OCI-LY3 (cell line): ENCODE measurements around the gene TGFBR1.

ENCODE experiments used
- H2AFZ ChIP-seq: fragments of 200-600, 300-600 bp; shearing (Covaris generic); 2 replicates; pipeline ENCODE4 v1.6.0; 2014; ENCODE audit warnings: antibody characterized with exemption, low read depth, low read length
- H3K27ac ChIP-seq: fragments of 200-600, 300-600 bp; sonication (generic); 2 replicates; pipeline ENCODE4 v1.5.1; 2014; ENCODE audit warnings: mild to moderate bottlenecking, low read length, moderate library complexity, mixed read lengths
- H3K27me3 ChIP-seq: fragments of 200-600, 300-600 bp; sonication (generic); 2 replicates; pipeline ENCODE4 v1.6.1; 2014; ENCODE audit warnings: low read depth, low read length, mixed read lengths
- H3K36me3 ChIP-seq: fragments of 200-600, 300-600 bp; sonication (generic); replicated peaks from 2 replicates; pipeline ENCODE3; 2014; ENCODE audit warnings: low read depth, low read length, mixed read lengths
- H3K4me1 ChIP-seq: fragments of 300-600, 200-600 bp; sonication (generic); 2 replicates; pipeline ENCODE4 v1.6.1; 2014; ENCODE audit warnings: low read length, mixed read lengths
- H3K4me2 ChIP-seq: fragments of 200-600, 300-600 bp; sonication (generic); 2 replicates; pipeline ENCODE4 v1.6.1; 2014; ENCODE audit warnings: low read length, mixed read lengths
- H3K4me3 ChIP-seq: fragments of 300-600, 200-600 bp; sonication (generic); 2 replicates; pipeline ENCODE4 v1.5.1; 2014; ENCODE audit warnings: antibody characterized with exemption, mild to moderate bottlenecking, low read length, moderate library complexity
- H3K79me2 ChIP-seq: fragments of 300-600, 200-600 bp; shearing (Covaris generic); 2 replicates; pipeline ENCODE4 v1.6.1; 2014; ENCODE audit warnings: mild to moderate bottlenecking, low read length, mixed read lengths
- H3K9ac ChIP-seq: fragments of 300-600, 200-600 bp; shearing (Covaris generic); 2 replicates; pipeline ENCODE4 v1.6.0; 2014; ENCODE audit warnings: mild to moderate bottlenecking, low read length, moderate library complexity
- H3K9me3 ChIP-seq: fragments of 200-600, 300-600 bp; shearing (Covaris generic); 2 replicates; pipeline ENCODE4 v1.6.1; 2014; ENCODE audit warnings: low read length, mixed read lengths; ENCODE audit not compliant: insufficient read depth
- H4K20me1 ChIP-seq: fragments of 200-600, 300-600 bp; sonication (generic); 2 replicates; pipeline ENCODE4 v1.6.1; 2016; ENCODE audit warnings: low read length, mixed read lengths; ENCODE audit not compliant: insufficient read depth
- CTCF ChIP-seq: fragments of 200-600, 300-600 bp; sonication (generic); IDR thresholded peaks from 2 replicates; pipeline ENCODE4 v1.5.1; 2014; ENCODE audit warnings: antibody characterized with exemption, low read length, low read depth
- EZH2phosphoT487 ChIP-seq: fragments of 200-600 bp; shearing (Covaris generic); IDR thresholded peaks from 2 replicates; pipeline ENCODE4 v1.6.1; 2018; ENCODE audit warnings: antibody characterized with exemption, mixed run types, low read depth

TGFBR1 gene

GRCh38 chr9:99105152-99106043 is 485 bp downstream of the TGFBR1 start:
- peaks cover 20% of the 10 kb centered on the region for H3K4me1 ChIP-seq

GRCh38 chr9:99106044-99106375 is 1.1 kb downstream of the TGFBR1 start:
- no peaks in the 10 kb centered on the region for H3K36me3 ChIP-seq
- no peak overlapping the region for H2AFZ ChIP-seq
- no peaks in the 10 kb centered on the region for H3K9me3 ChIP-seq
- peak overlapping the region; percentile 85 for H3K4me3 ChIP-seq
- peak overlapping the region; percentile 70 for H3K4me2 ChIP-seq
- TF ChIP-seq CTCF, result no peak
- TF ChIP-seq EZH2phosphoT487, result no peak
- peak overlapping the region; percentile 71 for H3K9ac ChIP-seq
- peaks cover 25% of the 10 kb centered on the region for H3K4me1 ChIP-seq
- H3K79me2 ChIP-seq, result peaks cover 58% of the 10 kb centered on the region
- H4K20me1 ChIP-seq, result peaks cover 23% of the 10 kb centered on the region
- no peak overlapping the region for H3K27ac ChIP-seq
- H3K27me3 ChIP-seq, result no peaks in the 10 kb centered on the region

More at GRCh38 chr9:99105152-99106043, 485 bp downstream of the TGFBR1 start:
- Histone ChIP-seq H3K79me2 (peaks cover 53% of the 10 kb centered on the region), H3K4me3 (peak overlapping the region; percentile 85), H3K9me3 (no peaks in the 10 kb centered on the region), H4K20me1 (peaks cover 23% of the 10 kb centered on the region), H3K4me2 (peak overlapping the region; percentile 70), H2AFZ (no peak overlapping the region), H3K27ac (no peak overlapping the region), H3K27me3 (no peaks in the 10 kb centered on the region), H3K9ac (peak overlapping the region; percentile 71), H3K36me3 (no peaks in the 10 kb centered on the region)
- no peak for TF ChIP-seq CTCF
- no peak for TF ChIP-seq EZH2phosphoT487

- Histone ChIP-seq H3K36me3 (no peaks in the 10 kb centered on the region), H4K20me1 (peaks cover 23% of the 10 kb centered on the region), H3K4me1 (peaks cover 25% of the 10 kb centered on the region), H3K9ac (no peak overlapping the region), H3K4me2 (no peak overlapping the region), H2AFZ (no peak overlapping the region), H3K27ac (no peak overlapping the region), H3K27me3 (no peaks in the 10 kb centered on the region), H3K79me2 (peaks cover 70% of the 10 kb centered on the region), H3K4me3 (no peak overlapping the region), H3K9me3 (no peaks in the 10 kb centered on the region)
- no peak for TF ChIP-seq EZH2phosphoT487
- TF ChIP-seq CTCF, result no peak
Observed at GRCh38 chr9:99107421-99107820, 2.5 kb downstream of the TGFBR1 start.

GRCh38 chr9:99108131-99108530 is 3.2 kb downstream of the TGFBR1 start:
- Histone ChIP-seq H3K79me2 (peaks cover 77% of the 10 kb centered on the region), H3K4me2 (no peak overlapping the region), H3K4me3 (no peak overlapping the region), H2AFZ (no peak overlapping the region), H3K27ac (no peak overlapping the region), H4K20me1 (peaks cover 23% of the 10 kb centered on the region), H3K36me3 (no peaks in the 10 kb centered on the region), H3K9ac (no peak overlapping the region), H3K9me3 (no peaks in the 10 kb centered on the region), H3K4me1 (peaks cover 32% of the 10 kb centered on the region), H3K27me3 (no peaks in the 10 kb centered on the region)
- TF ChIP-seq EZH2phosphoT487 (no peak), CTCF (no peak)
